Astrocyte of the spinal cord (primary cell): ENCODE measurements around the gene TRANK1.

Experiments
- DNase-seq: peaks from one replicate; pipeline ENCODE4 v3.0.0; 2011; ENCODE audit warnings: low read depth, low spot score
- H3K4me3 ChIP-seq: 2 replicates; pipeline ENCODE4 v1.5.1; 2011; ENCODE audit warnings: low read depth, mild to moderate bottlenecking, low read length, moderate library complexity
- CTCF ChIP-seq: IDR thresholded peaks from 2 replicates; pipeline ENCODE4 v1.5.1; 2012; ENCODE audit warnings: low read depth, mild to moderate bottlenecking, low read length, inconsistent platforms
- in situ Hi-C: cut with HindIII; loops from 2 replicates; pipeline ENCODE4 v1.10.0; 2017; ENCODE audit warnings: low sequenced_read_pairs

Gene TRANK1

GRCh38 chr3:36989568-36989967, 44.7 kb upstream of the TRANK1 start:
- no peak overlapping the region for H3K4me3 ChIP-seq
- DNase-seq, result no peak
- TF ChIP-seq CTCF, result no peak
- in situ Hi-C loops, result no loop called here

DNA sequence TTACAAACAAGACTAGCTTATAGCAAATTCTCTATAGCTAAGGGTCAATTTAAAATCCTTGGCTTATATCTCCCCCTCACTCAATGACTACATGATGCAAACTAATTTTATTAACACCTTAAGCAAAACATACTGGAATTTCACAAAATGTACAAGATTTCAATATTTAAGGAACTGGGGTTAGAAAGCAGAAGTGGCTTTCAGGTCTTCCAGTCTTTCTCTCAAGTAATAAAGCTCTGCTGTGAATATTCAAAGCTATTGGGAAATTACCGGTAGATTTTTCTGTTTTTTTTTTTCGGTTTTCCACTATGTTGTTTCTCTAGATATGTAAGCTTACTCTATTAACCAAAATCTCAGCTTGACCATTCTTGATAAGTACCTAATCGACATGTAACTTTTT, 44.2 kb upstream of the TRANK1 start:
- in situ Hi-C loops, result no loop called here
- TF ChIP-seq CTCF, result no peak
- no peak for DNase-seq
- no peak overlapping the region for H3K4me3 ChIP-seq

- no peak for DNase-seq
- in situ Hi-C loops, result no loop called here
- H3K4me3 ChIP-seq, result no peak overlapping the region
- no peak for TF ChIP-seq CTCF
These were observed 43.5 kb upstream of the TRANK1 start for GRCh38 chr3:36988356-36988755.

- DNase-seq, result no peak
- H3K4me3 ChIP-seq, result no peak overlapping the region
- in situ Hi-C loops, result no loop called here
- no peak for TF ChIP-seq CTCF
These were observed 36.2 kb upstream of the TRANK1 start for GRCh38 chr3:36981006-36981405.

DNA sequence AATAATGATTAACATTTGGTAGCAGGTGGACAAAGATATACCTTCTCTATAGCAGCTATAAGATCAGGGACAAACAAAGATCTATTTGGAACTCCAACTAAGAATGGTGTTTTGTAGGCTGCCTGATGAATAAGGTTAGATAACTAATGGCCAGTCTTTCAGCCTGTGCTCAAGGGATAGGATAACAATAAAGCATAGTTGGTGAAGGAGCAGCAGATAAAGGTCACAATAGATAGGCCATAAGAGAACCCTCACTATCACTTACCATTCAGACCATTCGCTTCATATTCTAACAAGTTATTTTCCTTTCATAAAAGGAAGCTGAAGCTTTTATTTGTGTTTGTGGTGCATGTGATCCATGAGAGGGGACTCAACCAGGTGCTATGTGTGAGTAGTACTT, 28.3 kb upstream of the TRANK1 start:
- in situ Hi-C loops, result no loop called here

DNA sequence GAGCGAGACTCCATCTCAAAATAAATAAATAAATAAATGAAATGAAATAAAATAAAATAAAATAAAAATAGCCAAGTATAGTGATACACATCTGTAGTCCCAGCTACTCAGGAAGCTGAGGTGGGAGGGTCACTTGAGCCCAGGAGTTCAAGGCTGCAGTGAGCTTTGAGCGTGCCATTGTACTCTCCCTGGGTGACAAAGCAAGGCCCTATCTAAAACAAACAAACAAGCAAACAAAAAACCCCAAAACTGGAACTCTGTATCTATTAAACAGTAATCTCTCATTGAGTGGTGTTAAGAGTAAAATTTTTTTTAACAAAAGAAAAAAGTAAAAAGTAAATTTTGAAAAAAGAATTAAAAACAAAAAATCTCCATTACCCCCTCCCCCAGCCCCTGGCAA, 27.3 kb upstream of the TRANK1 start:
- H3K4me3 ChIP-seq, result no peak overlapping the region
- no peak for TF ChIP-seq CTCF
- no peak for DNase-seq
- in situ Hi-C loops, result no loop called here

More for the DNA sequence above, 28.3 kb upstream of the TRANK1 start:
- DNase-seq, result no peak
- H3K4me3 ChIP-seq, result no peak overlapping the region
- TF ChIP-seq CTCF, result no peak
